Panc1 (cell line): ENCODE results near the gene FBXO30. TPM values are rescaled to one million over a fixed set of nuclear protein-coding genes. Genes with fewer than 3 reads are reported as not detected.

Experiments
- ATAC-seq: fragments of 200-7000 bp; cut with Tn5 transposase; 2 replicates; pipeline ENCODE4 v1.9.1; 2020; ENCODE audit warnings: mild to moderate bottlenecking, moderate library complexity
- BruUV-seq: library from RNA; stranded (reverse); fragments of 400-500 nt; replicated peaks from 2 replicates; lab custom pipeline; 2021; lab: Mats Ljungman, UMichigan
- CTCF ChIA-PET: fragments of 300-600 bp; sonication (Branson Sonifier 250); formaldehyde crosslinking; loops from one replicate; lab custom pipeline; 2022; ENCODE audit warnings: antibody characterized with exemption; lab: Charles Lee
- POLR2A ChIA-PET: fragments of 300-600 bp; sonication (Branson Sonifier 250); formaldehyde crosslinking; loops from one replicate; lab custom pipeline; 2022; ENCODE audit warnings: antibody characterized with exemption; lab: Charles Lee
- DNase-seq: peaks from one replicate; pipeline ENCODE4 v3.0.0-alpha.2; 2010; ENCODE audit warnings: low read depth, low spot score
- H3K27ac ChIP-seq: 2 replicates; pipeline ENCODE4 v1.5.1; 2011; ENCODE audit warnings: mild to moderate bottlenecking, low read length, inconsistent platforms
- H3K27me3 ChIP-seq: fragments of 200-500 bp; sonication (Bioruptor generic); 2 replicates; pipeline ENCODE4 v1.6.0; 2014; ENCODE audit warnings: low read length, inconsistent platforms; ENCODE audit not compliant: control insufficient read depth, insufficient read depth
- H3K36me3 ChIP-seq: fragments of 200-500 bp; sonication (Bioruptor generic); 2 replicates; pipeline ENCODE4 v1.5.1; 2014; ENCODE audit warnings: inconsistent platforms, mild to moderate bottlenecking, low read length, moderate library complexity; ENCODE audit not compliant: control insufficient read depth, insufficient read depth
- H3K4me1 ChIP-seq: 2 replicates; pipeline ENCODE4 v1.5.1; 2011; ENCODE audit warnings: inconsistent platforms, mild to moderate bottlenecking, low read length, moderate library complexity; ENCODE audit not compliant: control insufficient read depth, insufficient read depth
- H3K4me3 ChIP-seq, 2 experiments: 2 replicates each; pipeline ENCODE4 v1.5.1; 2011 to 2012; ENCODE audit warnings: low read depth in 2 of 2, low read length in 2 of 2, mild to moderate bottlenecking in 2 of 2, inconsistent platforms in 1 of 2, moderate library complexity in 1 of 2
- H3K9me3 ChIP-seq: fragments of 200-500 bp; sonication (Bioruptor generic); 2 replicates; pipeline ENCODE4 v1.5.1; 2014; ENCODE audit warnings: low read depth, mild to moderate bottlenecking, inconsistent platforms, low read length, moderate library complexity; ENCODE audit not compliant: control insufficient read depth, insufficient read depth
- POLR2AphosphoS5 ChIP-seq: IDR thresholded peaks from 2 replicates; pipeline ENCODE4 v1.6.1; 2012; ENCODE audit warnings: mild to moderate bottlenecking, low read depth, low read length, moderate library complexity
- REST ChIP-seq, 2 experiments: IDR thresholded peaks; 2 replicates each; pipeline ENCODE4 v1.6.1; 2011 to 2012; ENCODE audit warnings: low read depth in 2 of 2, control low read depth in 1 of 2, low read length in 1 of 2, mild to moderate bottlenecking in 1 of 2, moderate library complexity in 1 of 2; ENCODE audit not compliant: insufficient read depth in 1 of 2
- SIN3A ChIP-seq: IDR thresholded peaks from 2 replicates; pipeline ENCODE4 v1.6.1; 2012; ENCODE audit warnings: low read depth, mild to moderate bottlenecking, low read length, moderate library complexity, borderline replicate concordance; ENCODE audit not compliant: insufficient read depth
- TCF7L2 ChIP-seq: IDR thresholded peaks from 2 replicates; pipeline ENCODE4 v1.6.1; 2011; ENCODE audit warnings: mild to moderate bottlenecking, low read depth, low read length, inconsistent platforms
- in situ Hi-C: cut with HindIII; loops from 2 replicates; pipeline ENCODE4 v1.10.0; 2016; ENCODE audit warnings: low sequenced_read_pairs, low pct_unique_long_range_greater_than_20kb
- intact Hi-C: fragments of 100-400 bp; cut with micrococcal nuclease; formaldehyde crosslinking; loops from one replicate; pipeline ENCODE4 v1.10.0; 2022; ENCODE audit not compliant: unreplicated experiment
- total RNA-seq: library from RNA; stranded (reverse); gene quantifications from one replicate; pipeline ENCODE4 v1.2.1, GENCODE V29; 2021; ENCODE audit not compliant: unreplicated experiment
- TF ChIP-seq, protein P1 (sequence below): fragments of 450-650 bp; IDR thresholded peaks from 2 replicates; pipeline ENCODE4 v1.5.1; 2017; ENCODE audit warnings: mild to moderate bottlenecking

Gene FBXO30
- total RNA-seq, 1 experiment from 2014 or later: 9.5 TPM

DNA sequence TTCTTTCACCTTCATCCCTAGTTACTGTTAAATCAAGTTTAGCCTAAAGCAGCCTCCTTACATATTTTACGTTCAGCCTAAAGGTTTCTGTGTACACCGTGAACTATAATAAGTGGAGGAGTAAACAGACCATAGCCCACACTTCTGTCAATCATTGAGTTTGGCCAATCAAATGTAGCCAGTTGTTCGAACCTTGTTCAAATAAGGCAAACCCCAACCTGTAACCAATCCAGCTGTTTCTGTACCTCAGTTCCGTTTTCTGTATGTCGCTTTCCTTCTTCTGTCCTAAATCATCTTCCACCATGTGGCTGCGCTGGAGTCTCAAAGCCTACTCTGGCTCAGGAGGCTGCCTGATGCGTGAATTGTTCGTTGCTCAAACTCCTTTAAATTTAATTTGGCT lies 1.8 kb upstream of the FBXO30 start:
- TF ChIP-seq REST (IDR thresholded peaks at IDR 0.05; ENCODE audit: insufficient read depth in 1 of 2, low read depth in 2 of 2, low read length in 1 of 2): no peak
- TF ChIP-seq, protein P1, sequence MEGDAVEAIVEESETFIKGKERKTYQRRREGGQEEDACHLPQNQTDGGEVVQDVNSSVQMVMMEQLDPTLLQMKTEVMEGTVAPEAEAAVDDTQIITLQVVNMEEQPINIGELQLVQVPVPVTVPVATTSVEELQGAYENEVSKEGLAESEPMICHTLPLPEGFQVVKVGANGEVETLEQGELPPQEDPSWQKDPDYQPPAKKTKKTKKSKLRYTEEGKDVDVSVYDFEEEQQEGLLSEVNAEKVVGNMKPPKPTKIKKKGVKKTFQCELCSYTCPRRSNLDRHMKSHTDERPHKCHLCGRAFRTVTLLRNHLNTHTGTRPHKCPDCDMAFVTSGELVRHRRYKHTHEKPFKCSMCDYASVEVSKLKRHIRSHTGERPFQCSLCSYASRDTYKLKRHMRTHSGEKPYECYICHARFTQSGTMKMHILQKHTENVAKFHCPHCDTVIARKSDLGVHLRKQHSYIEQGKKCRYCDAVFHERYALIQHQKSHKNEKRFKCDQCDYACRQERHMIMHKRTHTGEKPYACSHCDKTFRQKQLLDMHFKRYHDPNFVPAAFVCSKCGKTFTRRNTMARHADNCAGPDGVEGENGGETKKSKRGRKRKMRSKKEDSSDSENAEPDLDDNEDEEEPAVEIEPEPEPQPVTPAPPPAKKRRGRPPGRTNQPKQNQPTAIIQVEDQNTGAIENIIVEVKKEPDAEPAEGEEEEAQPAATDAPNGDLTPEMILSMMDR: 0 out of 2 replicates have a peak, but pooled peaks have one; percentile 7
- H3K4me3 ChIP-seq: no peak overlapping the region
- BruUV-seq: no TSS peak
- H3K9me3 ChIP-seq: no peaks in the 10 kb centered on the region
- ChIA-PET CTCF (no interaction called here), POLR2A (no interaction called here)
- DNase-seq: no peak
- no peak for ATAC-seq
- no peaks in the 10 kb centered on the region for H3K27me3 ChIP-seq
- H3K27ac ChIP-seq: peak overlapping the region; percentile 95
- in situ Hi-C loops: no loop called here
- peaks cover 5% of the 10 kb centered on the region; the same call in 1 of the 2 replicates for H3K36me3 ChIP-seq
- intact Hi-C loops: no loop called here
- H3K4me1 ChIP-seq: peaks cover 16% of the 10 kb centered on the region; the same call in 1 of the 2 replicates

DNA sequence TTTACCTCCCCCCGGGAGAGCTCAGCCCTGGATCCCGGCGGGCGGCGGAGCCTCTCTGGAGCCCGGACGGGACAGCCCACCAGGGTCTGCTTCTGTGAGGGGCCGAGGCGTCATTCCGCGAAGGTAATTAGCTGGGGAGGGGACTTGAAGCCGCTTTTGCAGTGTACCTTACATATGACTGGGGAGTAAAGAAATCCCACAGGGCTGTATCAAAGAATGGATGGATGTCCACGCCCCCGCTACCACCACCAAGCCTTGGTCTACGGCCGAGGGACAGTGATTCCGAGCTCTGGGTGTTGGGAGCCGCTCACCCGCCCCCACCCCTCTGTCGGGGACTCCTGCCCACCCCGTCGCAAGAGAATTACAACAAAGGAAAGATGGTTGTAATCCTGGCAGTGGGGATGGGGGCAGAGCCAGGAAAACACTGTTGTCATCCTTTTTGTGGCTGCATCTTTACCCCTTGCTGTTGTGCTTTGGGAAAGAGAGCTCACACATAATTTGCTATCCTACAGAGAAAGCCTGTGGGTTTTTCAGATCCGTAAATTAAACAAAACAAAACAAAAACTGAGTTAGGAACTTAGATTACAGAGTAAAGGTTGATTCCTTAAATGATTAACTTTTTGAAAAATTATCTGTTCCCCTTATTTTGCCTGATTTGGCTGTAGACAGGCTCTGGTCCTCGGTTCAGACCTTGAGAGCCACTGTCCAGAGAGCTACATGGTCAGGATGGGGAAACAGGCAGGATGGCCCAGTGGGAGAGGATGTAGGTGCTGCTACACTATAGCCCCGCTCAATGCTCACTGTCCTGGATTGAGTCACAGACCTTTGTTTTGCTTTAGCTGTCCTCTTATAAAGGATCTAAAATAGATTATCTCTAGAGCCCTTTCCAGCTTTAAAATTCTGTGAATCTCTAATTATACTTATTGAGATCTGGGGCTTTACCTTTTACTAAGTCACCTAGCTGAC lies 997 bp upstream of the FBXO30 start:
- peak overlapping the region; percentile 80 to 91 for H3K4me3 ChIP-seq
- BruUV-seq: no TSS peak

More for the DNA sequence above, 997 bp upstream of the FBXO30 start:
- no peak for DNase-seq
- ChIA-PET CTCF (no interaction called here), POLR2A (interaction anchor here (0.7 to 1.0 kb wide), 3 partner anchors 81 to 1073 kb away, joined by 3 to 8 read pairs (median 5); partner anchors contain the start of gene EPM2A)
- peaks cover 5% of the 10 kb centered on the region; the same call in 1 of the 2 replicates for H3K36me3 ChIP-seq
- peak overlapping the region; percentile 95 for H3K27ac ChIP-seq
- intact Hi-C loops (loop anchor here (2.0 kb wide), 1 partner anchor 81 kb away; the partner anchor contains the start of gene EPM2A), in situ Hi-C loops (no loop called here)
- no peaks in the 10 kb centered on the region for H3K9me3 ChIP-seq
- H3K27me3 ChIP-seq: no peaks in the 10 kb centered on the region
- TF ChIP-seq TCF7L2 (no peak), REST (IDR thresholded peaks at IDR 0.05; ENCODE audit: insufficient read depth in 1 of 2, low read depth in 2 of 2, low read length in 1 of 2) (no peak), POLR2AphosphoS5 (no peak), SIN3A (no peak)
- TF ChIP-seq, protein P1: no peak
- peak; percentile 14 for ATAC-seq
- H3K4me1 ChIP-seq: peaks cover 19% of the 10 kb centered on the region; the same call in 1 of the 2 replicates
